T-helper 9 cell (primary cell): ENCODE data around the gene HMGCLL1.

Source experiments
- DNase-seq: peaks from one replicate; pipeline ENCODE4 v3.0.0-alpha.2; 2020

Gene HMGCLL1

DNA sequence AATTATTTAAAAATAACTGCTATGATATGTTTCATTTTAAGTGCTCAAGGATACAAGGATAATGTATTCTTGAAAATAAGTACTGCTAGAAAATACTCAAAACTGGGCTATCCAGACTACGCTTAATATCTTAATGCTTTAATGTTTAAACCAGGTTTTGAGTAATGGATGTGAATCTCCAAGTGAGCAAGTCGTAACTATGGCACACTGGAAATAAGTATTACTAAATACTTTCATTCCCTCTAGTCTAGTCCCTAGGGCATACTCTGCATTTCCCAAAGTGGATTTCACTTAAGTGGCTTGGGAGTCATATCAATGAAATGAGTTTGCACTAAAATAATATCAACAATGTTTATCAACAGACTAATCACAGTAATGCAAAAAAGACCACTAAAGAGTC lies 48.1 kb downstream of the HMGCLL1 start:
- no peak for DNase-seq

DNA sequence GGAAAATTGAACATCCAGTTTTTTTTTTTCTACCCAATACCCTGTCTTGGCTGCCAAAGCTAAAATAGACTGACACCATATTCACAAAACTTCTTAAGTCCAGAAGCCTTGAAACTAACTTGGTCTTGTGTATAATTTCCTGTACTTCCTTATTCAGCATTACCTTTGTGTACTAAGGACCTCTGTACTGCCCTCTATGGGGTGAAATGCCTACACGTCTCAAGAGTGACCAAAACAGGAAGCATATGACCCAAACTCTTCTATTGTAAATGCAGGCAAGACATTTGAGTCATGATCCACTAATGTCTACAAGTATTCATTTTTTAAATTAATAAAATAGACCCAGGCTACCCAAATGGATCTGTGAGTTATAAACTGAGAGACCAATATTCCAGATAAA lies 50.4 kb downstream of the HMGCLL1 start:
- no peak for DNase-seq

DNA sequence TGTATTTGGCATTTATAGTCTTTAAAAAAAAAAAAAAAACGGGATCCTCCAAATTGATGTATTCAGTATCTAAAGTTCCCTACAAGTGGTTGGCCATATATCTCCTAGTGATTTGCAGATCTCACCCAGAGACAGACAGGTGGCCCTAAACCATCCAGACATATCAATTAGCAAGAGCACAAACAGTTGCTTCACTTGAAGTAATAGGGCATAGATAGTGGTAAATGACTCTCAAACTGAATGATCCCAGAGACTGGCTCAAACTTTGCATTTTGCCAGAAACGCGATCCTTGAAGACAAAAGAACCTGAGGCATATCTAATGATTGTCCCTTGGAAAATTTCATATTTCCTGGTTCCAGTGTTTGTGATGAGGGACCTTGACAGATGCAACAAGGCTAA lies 54.6 kb downstream of the HMGCLL1 start:
- no peak for DNase-seq

DNA sequence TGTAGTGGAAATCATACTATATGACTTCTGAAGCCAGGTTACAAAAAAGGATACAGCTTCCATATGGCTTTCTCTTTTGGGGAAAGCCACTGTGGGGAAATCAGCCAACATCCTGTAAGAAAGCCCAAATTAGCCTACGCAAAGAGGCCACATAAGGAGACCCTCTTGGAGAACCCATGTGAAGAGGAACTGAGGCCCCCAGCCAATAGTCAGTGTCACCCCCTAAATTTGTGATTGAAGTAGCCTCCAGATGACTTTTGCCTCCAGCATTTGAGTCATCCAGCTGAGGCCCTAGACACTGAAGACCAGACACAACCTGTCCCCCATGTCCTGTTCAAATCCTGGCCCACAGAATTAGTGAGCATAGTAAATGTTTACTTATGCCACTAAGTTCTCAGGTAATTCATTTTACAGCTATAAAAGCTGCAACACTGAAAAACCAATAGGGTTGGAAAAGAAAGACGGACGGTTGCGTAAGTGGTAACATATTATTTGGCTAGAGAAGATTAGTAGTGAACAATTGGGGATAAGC lies 60.4 kb downstream of the HMGCLL1 start:
- DNase-seq = no peak

- no peak for DNase-seq
Measured at GRCh38 chr6:55516736-55517135, 62.3 kb downstream of the HMGCLL1 start.

DNA sequence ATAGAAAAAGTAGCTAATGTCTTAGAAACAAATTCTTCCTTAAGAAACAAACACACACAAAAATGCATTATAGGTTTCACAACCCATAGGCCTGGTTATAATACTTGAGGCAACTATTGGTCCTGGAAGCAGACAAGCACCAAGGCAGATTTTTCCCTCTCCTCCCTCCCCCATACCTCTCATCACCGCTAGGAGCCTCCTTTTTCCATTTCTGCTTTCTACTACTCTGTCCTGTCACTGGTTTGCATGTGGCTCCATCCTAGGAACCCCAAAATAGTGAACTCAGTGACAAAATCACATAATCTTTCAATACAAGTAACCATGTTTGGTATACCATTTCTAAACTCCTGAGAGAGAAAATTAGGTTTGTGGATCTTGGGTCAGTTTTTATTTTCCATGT lies 66.1 kb downstream of the HMGCLL1 start:
- no peak for DNase-seq

DNA sequence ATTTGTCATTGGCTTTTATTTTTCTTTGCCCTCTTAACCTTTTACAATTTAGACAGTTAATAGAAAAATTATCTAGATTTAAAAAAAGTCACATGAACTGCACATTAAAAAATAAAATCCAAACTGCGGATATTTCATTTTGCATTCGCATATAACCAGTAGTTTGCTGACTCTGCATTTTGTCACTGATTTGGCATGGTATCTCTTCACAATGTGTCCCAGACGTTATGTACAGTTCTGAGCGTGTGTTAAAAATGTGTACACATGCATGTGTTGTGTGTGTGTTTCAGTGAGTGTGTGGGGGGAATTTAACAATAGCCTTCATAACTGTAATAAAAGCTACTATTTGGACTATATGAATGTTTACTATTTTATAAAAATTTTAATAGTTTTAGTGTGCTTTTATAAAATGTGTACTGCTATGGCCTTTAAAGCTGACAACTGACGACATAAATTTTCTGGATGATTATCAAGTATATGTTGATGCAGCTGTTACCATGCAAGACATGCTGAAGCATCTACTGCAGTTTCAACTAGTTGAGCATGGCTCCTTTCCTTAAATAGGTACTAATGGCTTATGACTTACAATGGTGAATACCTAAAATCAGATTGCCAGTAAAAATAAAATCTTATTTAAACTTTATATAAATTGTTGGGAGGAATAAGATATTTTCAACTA lies 67.7 kb downstream of the HMGCLL1 start:
- no peak for DNase-seq

DNA sequence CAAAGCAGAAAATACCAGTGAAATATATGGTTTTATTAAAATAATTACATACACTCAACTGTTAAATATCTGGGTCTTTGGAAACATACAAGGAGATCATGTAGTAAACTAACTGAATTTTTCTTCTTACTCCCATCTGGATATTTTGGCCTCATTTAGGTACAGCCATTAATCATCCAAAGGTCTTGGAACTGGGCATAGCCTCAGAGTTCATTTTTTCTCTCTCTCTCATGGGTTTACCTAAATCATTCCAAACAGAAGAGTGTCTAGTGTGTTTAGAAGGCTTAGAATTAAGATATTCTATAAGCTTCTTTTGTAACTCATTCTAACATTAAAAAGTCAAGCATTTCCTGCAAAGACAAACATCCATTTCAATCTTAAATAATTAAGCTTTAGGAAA lies 79.4 kb downstream of the HMGCLL1 start:
- DNase-seq = no peak

DNA sequence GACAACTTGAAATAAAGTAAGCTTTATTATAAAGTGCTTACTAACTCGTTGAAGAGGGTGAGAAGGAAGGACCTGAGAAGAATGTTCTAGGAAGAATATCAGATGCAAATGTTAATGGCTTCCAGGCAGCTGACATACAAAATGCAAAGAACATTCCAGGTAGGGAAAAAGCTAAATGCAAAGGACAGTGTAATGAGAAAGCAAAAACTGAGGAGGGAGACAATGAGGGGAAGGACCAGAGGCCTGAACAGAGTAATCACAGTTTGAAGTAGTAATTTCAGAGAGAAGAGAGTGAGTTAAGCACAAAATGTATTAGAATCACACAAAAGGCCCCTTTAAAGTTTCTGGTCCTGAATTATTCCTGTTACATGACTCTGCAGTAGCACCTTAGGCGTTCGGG lies 81.3 kb downstream of the HMGCLL1 start:
- DNase-seq = no peak

GRCh38 chr6:55496201-55496600 lies 82.8 kb downstream of the HMGCLL1 start:
- DNase-seq = no peak

DNA sequence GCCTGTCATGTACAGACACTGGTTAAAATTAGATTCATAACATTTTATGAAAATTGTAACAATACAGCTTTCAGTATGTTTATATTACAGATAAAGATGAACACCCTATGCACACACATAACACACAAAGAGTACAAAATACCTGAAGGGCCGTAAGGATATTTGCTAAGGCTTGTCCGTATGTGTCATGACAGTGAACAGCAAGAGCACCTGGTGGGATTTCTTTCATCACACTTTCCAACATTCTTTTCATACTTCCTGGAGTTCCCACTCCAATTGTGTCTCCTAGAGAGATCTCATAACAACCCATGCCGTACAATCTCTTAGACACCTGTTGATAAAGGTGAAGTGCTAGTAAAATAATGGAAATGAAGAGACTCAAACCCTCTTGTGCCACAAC lies 83.7 kb downstream of the HMGCLL1 start:
- DNase-seq = no peak

- no peak for DNase-seq
Measured at GRCh38 chr6:55494411-55494810, 84.6 kb downstream of the HMGCLL1 start.

DNA sequence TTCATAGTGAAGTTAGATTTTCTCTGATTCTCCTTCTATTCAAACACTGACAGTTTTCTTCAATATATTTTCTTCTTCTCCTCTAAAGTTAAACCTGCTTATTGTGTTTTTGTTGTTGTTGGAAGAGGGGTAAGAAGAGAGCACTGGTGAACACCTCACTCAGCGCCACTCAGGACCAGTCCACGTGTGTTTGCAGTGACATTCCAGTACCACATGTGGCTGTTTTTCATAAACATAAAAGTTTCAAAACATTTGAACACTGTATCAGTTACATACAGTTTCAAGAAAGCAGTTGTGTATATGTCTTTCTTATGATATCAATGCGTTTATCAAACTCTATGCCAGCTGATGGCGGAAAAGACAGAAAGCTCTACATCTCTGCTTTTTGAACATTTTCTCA lies 86.7 kb downstream of the HMGCLL1 start:
- no peak for DNase-seq

GRCh38 chr6:55490871-55491270 lies 88.1 kb downstream of the HMGCLL1 start:
- no peak for DNase-seq

DNA sequence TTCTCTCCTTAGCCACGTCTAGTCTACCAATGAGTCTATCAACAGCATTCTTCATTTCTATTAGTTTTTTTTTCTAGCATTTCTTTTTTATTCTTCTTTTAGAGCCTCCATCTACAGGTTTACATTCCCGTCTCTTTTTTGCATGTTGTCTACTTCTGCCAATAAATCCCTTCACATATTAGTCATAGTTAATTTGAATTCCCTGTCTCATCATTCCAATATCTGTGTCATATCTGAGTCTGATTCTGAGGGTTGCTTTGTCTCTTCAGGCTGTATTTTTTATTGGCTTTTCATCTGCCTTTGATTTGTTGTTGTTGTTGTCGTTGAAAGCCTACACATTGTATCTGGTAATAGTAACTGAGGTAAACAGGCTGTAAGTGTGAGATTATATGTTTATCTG lies 104.6 kb downstream of the HMGCLL1 start:
- no peak for DNase-seq

- no peak for DNase-seq
Measured at GRCh38 chr6:55473722-55474121, 105.3 kb downstream of the HMGCLL1 start.

DNA sequence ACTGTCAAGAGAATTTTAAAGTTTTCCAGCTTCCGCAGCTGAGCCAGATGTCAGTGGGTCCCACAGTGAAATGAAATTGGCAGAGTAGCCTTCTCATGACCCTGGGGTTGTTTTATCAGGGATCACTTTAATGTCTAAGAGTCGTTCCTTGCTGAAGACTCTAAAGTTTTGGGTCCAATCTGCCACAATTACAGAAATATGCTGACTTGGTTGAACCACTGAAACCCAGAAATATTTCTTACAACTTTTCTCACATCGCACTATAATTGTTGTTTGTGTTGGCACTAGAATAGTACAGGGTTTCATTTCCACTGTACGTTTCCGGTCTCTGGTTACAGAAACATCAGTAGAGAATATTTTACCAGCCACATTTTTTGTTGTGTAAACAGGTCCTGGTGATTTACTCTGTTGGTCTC lies 109.0 kb downstream of the HMGCLL1 start:
- DNase-seq = no peak

- DNase-seq = no peak
Measured at GRCh38 chr6:55456016-55456415, 123.0 kb downstream of the HMGCLL1 start.

DNA sequence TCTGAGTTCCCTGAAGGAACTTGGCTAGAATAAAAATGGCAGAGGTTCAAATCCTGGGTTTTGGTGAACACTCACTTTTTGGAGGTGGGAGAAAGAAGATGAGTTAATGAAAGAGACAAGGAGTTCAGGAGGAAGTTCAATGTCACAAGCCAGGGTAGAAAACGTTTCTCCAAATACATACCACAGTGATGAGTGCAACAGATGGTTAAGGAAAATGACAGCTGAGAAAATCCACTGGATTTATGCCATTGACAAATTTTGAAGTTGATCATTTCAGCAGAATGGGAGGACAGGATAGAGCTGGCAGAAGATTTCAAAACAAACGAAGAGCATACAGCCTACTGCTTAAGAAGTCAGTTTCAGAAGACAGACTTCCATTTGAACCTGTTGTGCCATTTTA lies 129.0 kb downstream of the HMGCLL1 start:
- DNase-seq = no peak

DNA sequence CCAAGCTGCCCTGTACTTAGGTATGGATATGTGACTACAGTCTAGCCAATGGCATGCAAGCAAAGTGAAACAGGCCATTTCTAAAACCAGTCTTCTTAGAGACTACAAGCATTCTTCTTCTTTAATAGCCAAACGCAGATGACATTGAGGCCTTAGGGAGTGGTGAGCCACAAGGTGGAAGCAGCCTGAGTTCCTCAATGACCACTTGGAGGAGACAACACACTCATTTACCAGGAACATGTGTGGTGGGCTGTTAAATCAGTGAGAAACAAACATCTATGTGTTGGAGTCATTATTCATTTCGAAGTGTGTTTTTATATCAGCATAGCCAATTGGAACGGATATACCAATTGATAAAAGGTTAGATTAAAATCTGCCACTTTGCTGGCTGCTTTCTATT lies 129.8 kb downstream of the HMGCLL1 start:
- no peak for DNase-seq

GRCh38 chr6:55448451-55448850 lies 130.5 kb downstream of the HMGCLL1 start:
- no peak for DNase-seq

DNA sequence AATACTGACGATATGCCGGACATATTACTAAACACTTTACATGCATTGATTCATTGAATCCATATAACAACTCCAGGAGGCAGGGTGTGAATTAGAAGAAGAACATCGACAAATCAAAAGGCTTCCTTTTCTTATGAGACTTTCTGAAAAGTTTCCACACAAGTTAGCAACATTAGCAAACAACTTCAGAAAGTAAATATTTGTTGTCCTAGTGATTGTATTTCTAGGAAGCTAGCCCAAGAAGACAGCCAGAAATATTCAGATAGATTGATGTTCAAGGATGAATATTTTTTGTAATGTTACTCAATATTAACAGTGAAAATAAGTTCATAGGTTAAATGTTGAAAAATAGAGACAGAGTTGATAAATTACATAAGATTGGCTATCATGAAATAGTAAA lies 131.1 kb downstream of the HMGCLL1 start:
- no peak for DNase-seq

DNA sequence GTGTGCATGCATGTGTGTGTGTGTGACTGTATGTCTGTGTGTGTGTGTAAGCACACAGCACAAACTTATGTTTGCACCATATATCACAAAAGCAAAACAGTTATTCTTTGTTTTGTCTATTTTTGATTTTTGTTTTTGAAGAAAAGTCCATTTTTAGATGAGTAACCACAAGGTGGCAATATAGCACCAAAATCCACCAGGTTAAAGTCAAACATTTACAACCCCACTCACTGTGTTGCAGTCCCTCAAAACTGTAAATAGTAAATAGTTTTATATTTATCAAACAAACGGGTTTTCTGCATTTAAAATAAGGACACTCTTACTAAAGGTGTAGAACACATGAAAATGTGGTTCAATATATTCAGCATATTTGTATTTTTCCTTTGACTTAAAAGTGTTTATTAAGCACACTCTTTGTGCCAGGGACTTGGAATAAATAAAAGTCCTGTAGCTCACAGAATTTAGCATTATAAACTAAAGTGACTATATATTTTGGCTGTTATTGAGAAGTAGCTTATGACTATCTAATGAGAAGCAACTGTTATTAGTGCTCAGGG lies 133.3 kb downstream of the HMGCLL1 start:
- DNase-seq = no peak

- DNase-seq = no peak
Measured at GRCh38 chr6:55443238-55444134, 135.5 kb downstream of the HMGCLL1 start.
